Measurements from ENCODE around the gene RALGAPA2.

Gene RALGAPA2

GRCh38 chr20:20427227-20427864 lies 285.1 kb downstream of the RALGAPA2 start:
- H3K27ac ChIP-seq (ENCODE audit: low read depth in 2 of 2, low read length in 2 of 2) = no peak overlapping the region
- no peaks in the 10 kb centered on the region for H3K4me1 ChIP-seq (ENCODE audit: control insufficient read depth in 2 of 2, insufficient read depth in 2 of 2, low read length in 2 of 2)

GRCh38 chr20:20426655-20426907 lies 285.9 kb downstream of the RALGAPA2 start:
- no peaks in the 10 kb centered on the region for H3K27me3 ChIP-seq (ENCODE audit: control insufficient read depth in 2 of 2, insufficient read depth in 2 of 2, low read length in 2 of 2)
- H3K4me3 ChIP-seq (ENCODE audit: low read length in 2 of 2) = no peak overlapping the region
- no peaks in the 10 kb centered on the region for H3K9me3 ChIP-seq (ENCODE audit: control insufficient read depth in 2 of 2, low read length in 2 of 2)
- no peak overlapping the region for H3K27ac ChIP-seq (ENCODE audit: low read depth in 2 of 2, low read length in 2 of 2)
- no peak overlapping the region for H3K9ac ChIP-seq (ENCODE audit: low read depth in 1 of 2, low read length in 2 of 2)
- H3K36me3 ChIP-seq (ENCODE audit: control insufficient read depth in 2 of 2, insufficient read depth in 2 of 2, low read length in 2 of 2) = peaks cover 8 to 16% of the 10 kb centered on the region in 2 donors
- H3K4me1 ChIP-seq (ENCODE audit: control insufficient read depth in 2 of 2, insufficient read depth in 2 of 2, low read length in 2 of 2) = no peaks in the 10 kb centered on the region

More at GRCh38 chr20:20427227-20427864, 285.1 kb downstream of the RALGAPA2 start:
- no peaks in the 10 kb centered on the region for H3K27me3 ChIP-seq (ENCODE audit: control insufficient read depth in 2 of 2, insufficient read depth in 2 of 2, low read length in 2 of 2)
- peaks cover 8 to 13% of the 10 kb centered on the region in 2 donors for H3K36me3 ChIP-seq (ENCODE audit: control insufficient read depth in 2 of 2, insufficient read depth in 2 of 2, low read length in 2 of 2)
- H3K9me3 ChIP-seq (ENCODE audit: control insufficient read depth in 2 of 2, low read length in 2 of 2) = no peaks in the 10 kb centered on the region
- no peak overlapping the region for H3K4me3 ChIP-seq (ENCODE audit: low read length in 2 of 2)
- no peak overlapping the region for H3K9ac ChIP-seq (ENCODE audit: low read depth in 1 of 2, low read length in 2 of 2)

GRCh38 chr20:20425823-20426654 lies 286.4 kb downstream of the RALGAPA2 start:
- Histone ChIP-seq H3K4me1 (ENCODE audit: control insufficient read depth in 2 of 2, insufficient read depth in 2 of 2, low read length in 2 of 2) (no peaks in the 10 kb centered on the region), H3K27ac (ENCODE audit: low read depth in 2 of 2, low read length in 2 of 2) (no peak overlapping the region), H3K36me3 (ENCODE audit: control insufficient read depth in 2 of 2, insufficient read depth in 2 of 2, low read length in 2 of 2) (peaks cover 8 to 17% of the 10 kb centered on the region in 2 donors), H3K9me3 (ENCODE audit: control insufficient read depth in 2 of 2, low read length in 2 of 2) (no peaks in the 10 kb centered on the region), H3K4me3 (ENCODE audit: low read length in 2 of 2) (no peak overlapping the region), H3K27me3 (ENCODE audit: control insufficient read depth in 2 of 2, insufficient read depth in 2 of 2, low read length in 2 of 2) (no peaks in the 10 kb centered on the region), H3K9ac (ENCODE audit: low read depth in 1 of 2, low read length in 2 of 2) (no peak overlapping the region)

GRCh38 chr20:20423117-20423516 lies 289.3 kb downstream of the RALGAPA2 start:
- H3K36me3 ChIP-seq (ENCODE audit: control insufficient read depth in 2 of 2, insufficient read depth in 2 of 2, low read length in 2 of 2) = peaks cover 8 to 17% of the 10 kb centered on the region in 2 donors
- H3K4me3 ChIP-seq (ENCODE audit: low read length in 2 of 2) = no peak overlapping the region
- no peak overlapping the region for H3K27ac ChIP-seq (ENCODE audit: low read depth in 2 of 2, low read length in 2 of 2)
- H3K27me3 ChIP-seq (ENCODE audit: control insufficient read depth in 2 of 2, insufficient read depth in 2 of 2, low read length in 2 of 2) = no peaks in the 10 kb centered on the region
- no peak overlapping the region for H3K9ac ChIP-seq (ENCODE audit: low read depth in 1 of 2, low read length in 2 of 2)
- no peaks in the 10 kb centered on the region for H3K9me3 ChIP-seq (ENCODE audit: control insufficient read depth in 2 of 2, low read length in 2 of 2)
- H3K4me1 ChIP-seq (ENCODE audit: control insufficient read depth in 2 of 2, insufficient read depth in 2 of 2, low read length in 2 of 2) = no peaks in the 10 kb centered on the region

- Histone ChIP-seq H3K4me3 (ENCODE audit: low read length in 2 of 2) (no peak overlapping the region), H3K9ac (ENCODE audit: low read depth in 1 of 2, low read length in 2 of 2) (no peak overlapping the region), H3K4me1 (ENCODE audit: control insufficient read depth in 2 of 2, insufficient read depth in 2 of 2, low read length in 2 of 2) (no peaks in the 10 kb centered on the region), H3K27me3 (ENCODE audit: control insufficient read depth in 2 of 2, insufficient read depth in 2 of 2, low read length in 2 of 2) (no peaks in the 10 kb centered on the region), H3K27ac (ENCODE audit: low read depth in 2 of 2, low read length in 2 of 2) (no peak overlapping the region), H3K9me3 (ENCODE audit: control insufficient read depth in 2 of 2, low read length in 2 of 2) (no peaks in the 10 kb centered on the region), H3K36me3 (ENCODE audit: control insufficient read depth in 2 of 2, insufficient read depth in 2 of 2, low read length in 2 of 2) (peaks cover 2 to 10% of the 10 kb centered on the region in 2 donors)
Measured at GRCh38 chr20:20417876-20418676, 294.4 kb downstream of the RALGAPA2 start.

GRCh38 chr20:20415321-20415720 lies 297.1 kb downstream of the RALGAPA2 start:
- no peaks in the 10 kb centered on the region for H3K27me3 ChIP-seq (ENCODE audit: control insufficient read depth in 2 of 2, insufficient read depth in 2 of 2, low read length in 2 of 2)
- peaks cover 0 to 4% of the 10 kb centered on the region in 2 donors for H3K36me3 ChIP-seq (ENCODE audit: control insufficient read depth in 2 of 2, insufficient read depth in 2 of 2, low read length in 2 of 2)
- H3K4me3 ChIP-seq (ENCODE audit: low read length in 2 of 2) = no peak overlapping the region
- no peak overlapping the region for H3K9ac ChIP-seq (ENCODE audit: low read depth in 1 of 2, low read length in 2 of 2)
- H3K27ac ChIP-seq (ENCODE audit: low read depth in 2 of 2, low read length in 2 of 2) = no peak overlapping the region
- no peaks in the 10 kb centered on the region for H3K9me3 ChIP-seq (ENCODE audit: control insufficient read depth in 2 of 2, low read length in 2 of 2)
- H3K4me1 ChIP-seq (ENCODE audit: control insufficient read depth in 2 of 2, insufficient read depth in 2 of 2, low read length in 2 of 2) = no peaks in the 10 kb centered on the region

- no peaks in the 10 kb centered on the region for H3K9me3 ChIP-seq (ENCODE audit: control insufficient read depth in 2 of 2, low read length in 2 of 2)
- H3K4me3 ChIP-seq (ENCODE audit: low read length in 2 of 2) = no peak overlapping the region
- no peak overlapping the region for H3K27ac ChIP-seq (ENCODE audit: low read depth in 2 of 2, low read length in 2 of 2)
- no peaks in the 10 kb centered on the region for H3K4me1 ChIP-seq (ENCODE audit: control insufficient read depth in 2 of 2, insufficient read depth in 2 of 2, low read length in 2 of 2)
- H3K27me3 ChIP-seq (ENCODE audit: control insufficient read depth in 2 of 2, insufficient read depth in 2 of 2, low read length in 2 of 2) = no peaks in the 10 kb centered on the region
- H3K9ac ChIP-seq (ENCODE audit: low read depth in 1 of 2, low read length in 2 of 2) = no peak overlapping the region
- H3K36me3 ChIP-seq (ENCODE audit: control insufficient read depth in 2 of 2, insufficient read depth in 2 of 2, low read length in 2 of 2) = peaks cover 0 to 4% of the 10 kb centered on the region in 2 donors
Measured at GRCh38 chr20:20414640-20415220, 297.7 kb downstream of the RALGAPA2 start.

- no peak overlapping the region for H3K4me3 ChIP-seq (ENCODE audit: low read length in 2 of 2)
- H3K9ac ChIP-seq (ENCODE audit: low read depth in 1 of 2, low read length in 2 of 2) = no peak overlapping the region
- peaks cover 0 to 4% of the 10 kb centered on the region in 2 donors for H3K36me3 ChIP-seq (ENCODE audit: control insufficient read depth in 2 of 2, insufficient read depth in 2 of 2, low read length in 2 of 2)
- no peaks in the 10 kb centered on the region for H3K9me3 ChIP-seq (ENCODE audit: control insufficient read depth in 2 of 2, low read length in 2 of 2)
- no peaks in the 10 kb centered on the region for H3K4me1 ChIP-seq (ENCODE audit: control insufficient read depth in 2 of 2, insufficient read depth in 2 of 2, low read length in 2 of 2)
- H3K27ac ChIP-seq (ENCODE audit: low read depth in 2 of 2, low read length in 2 of 2) = no peak overlapping the region
- no peaks in the 10 kb centered on the region for H3K27me3 ChIP-seq (ENCODE audit: control insufficient read depth in 2 of 2, insufficient read depth in 2 of 2, low read length in 2 of 2)
Measured at GRCh38 chr20:20413810-20414281, 298.6 kb downstream of the RALGAPA2 start.

GRCh38 chr20:20412750-20413149 lies 299.7 kb downstream of the RALGAPA2 start:
- no peaks in the 10 kb centered on the region for H3K4me1 ChIP-seq (ENCODE audit: control insufficient read depth in 2 of 2, insufficient read depth in 2 of 2, low read length in 2 of 2)
- no peaks in the 10 kb centered on the region for H3K9me3 ChIP-seq (ENCODE audit: control insufficient read depth in 2 of 2, low read length in 2 of 2)
- no peak overlapping the region for H3K9ac ChIP-seq (ENCODE audit: low read depth in 1 of 2, low read length in 2 of 2)
- H3K36me3 ChIP-seq (ENCODE audit: control insufficient read depth in 2 of 2, insufficient read depth in 2 of 2, low read length in 2 of 2) = peaks cover 0 to 4% of the 10 kb centered on the region in 2 donors
- no peaks in the 10 kb centered on the region for H3K27me3 ChIP-seq (ENCODE audit: control insufficient read depth in 2 of 2, insufficient read depth in 2 of 2, low read length in 2 of 2)
- H3K4me3 ChIP-seq (ENCODE audit: low read length in 2 of 2) = no peak overlapping the region
- H3K27ac ChIP-seq (ENCODE audit: low read depth in 2 of 2, low read length in 2 of 2) = no peak overlapping the region
